HEK293T (cell line): ENCODE measurements around the gene NWD2.
A peak's percentile ranks its signal among the peaks of the same experiment; 100 is the strongest.
"Not testable (repeated sequence)": the region's sequence is repeated elsewhere in the genome, so short reads cannot be mapped to it uniquely, and the experiment has no call there.

Experiments used
- CTCF ChIA-PET: fragments of 350-600 bp; formaldehyde crosslinking; extraction: SDS; loops from one replicate; lab custom pipeline; 2021; ENCODE audit warnings: antibody characterized with exemption, inconsistent platforms; lab: Yijun Ruan, JAX
- POLR2A ChIA-PET: fragments of 350-600 bp; formaldehyde crosslinking; extraction: SDS; loops from one replicate; lab custom pipeline; 2020; ENCODE audit warnings: antibody characterized with exemption, inconsistent platforms; lab: Yijun Ruan, JAX
- DNase-seq: peaks from one replicate; pipeline ENCODE4 v3.0.0; 2012; ENCODE audit warnings: mixed read lengths; ENCODE audit errors: extremely low spot score
- ARNT ChIP-seq: fragments of 450-650 bp; IDR thresholded peaks from 2 replicates; pipeline ENCODE4 v1.6.1; 2017; ENCODE audit warnings: mild to moderate bottlenecking
- BHLHE40 ChIP-seq: fragments of 450-650 bp; IDR thresholded peaks from 2 replicates; pipeline ENCODE4 v1.6.1; 2016; ENCODE audit warnings: mild to moderate bottlenecking, moderate library complexity, borderline replicate concordance
- CTBP1 ChIP-seq: fragments of 450-650 bp; IDR thresholded peaks from 2 replicates; pipeline ENCODE4 v1.6.1; 2016; ENCODE audit warnings: borderline replicate concordance
- ELF4 ChIP-seq: fragments of 450-650 bp; IDR thresholded peaks from 2 replicates; pipeline ENCODE4 v1.6.1; 2017; ENCODE audit warnings: antibody characterized with exemption
- FOXA1 ChIP-seq: fragments of 450-650 bp; IDR thresholded peaks from 2 replicates; pipeline ENCODE4 v1.6.1; 2016; ENCODE audit warnings: mild to moderate bottlenecking
- FOXK2 ChIP-seq: fragments of 450-650 bp; IDR thresholded peaks from 2 replicates; pipeline ENCODE4 v1.6.1; 2016; ENCODE audit warnings: mild to moderate bottlenecking
- FOXM1 ChIP-seq: fragments of 450-650 bp; IDR thresholded peaks from 2 replicates; pipeline ENCODE4 v1.6.1; 2017; ENCODE audit warnings: mild to moderate bottlenecking, borderline replicate concordance
- HDGF ChIP-seq: fragments of 450-650 bp; IDR thresholded peaks from 2 replicates; pipeline ENCODE4 v1.6.1; 2017; ENCODE audit warnings: antibody characterized with exemption, borderline replicate concordance
- L3MBTL2 ChIP-seq: fragments of 450-650 bp; conservative IDR thresholded peaks from 2 replicates; pipeline ENCODE4 v1.6.1; 2016; ENCODE audit warnings: mild to moderate bottlenecking
- LEF1 ChIP-seq: fragments of 450-650 bp; IDR thresholded peaks from 2 replicates; pipeline ENCODE4 v1.6.1; 2017; ENCODE audit warnings: mild to moderate bottlenecking, borderline replicate concordance
- NFRKB ChIP-seq: fragments of 450-650 bp; IDR thresholded peaks from 2 replicates; pipeline ENCODE4 v1.6.1; 2016; ENCODE audit warnings: mild to moderate bottlenecking, moderate library complexity
- PKNOX1 ChIP-seq: fragments of 450-650 bp; IDR thresholded peaks from 2 replicates; pipeline ENCODE4 v1.6.1; 2016
- SP1 ChIP-seq: fragments of 450-650 bp; IDR thresholded peaks from 2 replicates; pipeline ENCODE4 v1.6.1; 2017
- SUZ12 ChIP-seq: fragments of 450-650 bp; IDR thresholded peaks from 2 replicates; pipeline ENCODE4 v1.6.1; 2016; ENCODE audit warnings: mild to moderate bottlenecking
- TARDBP ChIP-seq: fragments of 450-650 bp; IDR thresholded peaks from 2 replicates; pipeline ENCODE4 v1.6.1; 2016
- ZNF384 ChIP-seq: fragments of 450-650 bp; IDR thresholded peaks from 2 replicates; pipeline ENCODE4 v1.6.1; 2016

NWD2 gene

GRCh38 chr4:37244583-37245390 lies at the start of gene NWD2:
Gene NWD2, plus strand, starts transcription at chr4:37244743. Its CDS starts 325 bp downstream, at chr4:37245068.
- TF ChIP-seq SP1 (no peak), PKNOX1 (no peak), LEF1 (no peak), ZNF384 (no peak), ARNT (no peak), ELF4 (no peak), HDGF (no peak), FOXM1 (no peak), SUZ12 (no peak), CTBP1 (no peak), BHLHE40 (no peak), FOXK2 (no peak), NFRKB (no peak), FOXA1 (no peak), L3MBTL2 (no peak), TARDBP (no peak)
- CTCF ChIA-PET: interaction anchor here (1.0 kb wide), 1 partner anchor 13 kb away, joined by 3 read pairs; no protein-coding TSS in a partner anchor
- POLR2A ChIA-PET: no interaction called here
- peak; percentile 14 for DNase-seq

- DNase-seq: no peak
- ChIA-PET CTCF (no interaction called here), POLR2A (no interaction called here)
- TF ChIP-seq HDGF: no peak
- TF ChIP-seq FOXK2: no peak
- TF ChIP-seq ARNT: no peak
- TF ChIP-seq ELF4: no peak
- no peak for TF ChIP-seq LEF1
- TF ChIP-seq CTBP1: no peak
- TF ChIP-seq ZNF384: no peak
- no peak for TF ChIP-seq L3MBTL2
- no peak for TF ChIP-seq TARDBP
- TF ChIP-seq BHLHE40: no peak
- no peak for TF ChIP-seq FOXA1
- no peak for TF ChIP-seq SP1
These were observed 46.6 kb upstream of the NWD2 start for GRCh38 chr4:37197899-37198298.

- CTCF ChIA-PET, DNase-seq, POLR2A ChIA-PET: not testable (repeated sequence)
These were observed 39.8 kb upstream of the NWD2 start for GRCh38 chr4:37204740-37205139.

- TF ChIP-seq ARNT: no peak
- TF ChIP-seq ELF4: no peak
- no peak for TF ChIP-seq ZNF384
- no peak for TF ChIP-seq BHLHE40
- TF ChIP-seq FOXK2: no peak
- TF ChIP-seq PKNOX1: no peak
- TF ChIP-seq SUZ12: no peak
- TF ChIP-seq LEF1: no peak
- no peak for TF ChIP-seq FOXM1
- CTCF ChIA-PET: no interaction called here
- POLR2A ChIA-PET: no interaction called here
- DNase-seq: no peak
These were observed 28.3 kb upstream of the NWD2 start for GRCh38 chr4:37216209-37216608.

- CTCF ChIA-PET: no interaction called here
- POLR2A ChIA-PET: no interaction called here
- TF ChIP-seq ZNF384: no peak
- no peak for TF ChIP-seq L3MBTL2
- TF ChIP-seq PKNOX1: peak; percentile 50
- no peak for TF ChIP-seq SP1
- DNase-seq: no peak
These were observed 25.3 kb upstream of the NWD2 start for GRCh38 chr4:37219242-37219641.

- ChIA-PET CTCF (no interaction called here), POLR2A (no interaction called here)
- no peak for DNase-seq
- TF ChIP-seq PKNOX1: no peak
- no peak for TF ChIP-seq FOXA1
- no peak for TF ChIP-seq ZNF384
- TF ChIP-seq SUZ12: no peak
- TF ChIP-seq LEF1: no peak
- no peak for TF ChIP-seq CTBP1
These were observed 24.6 kb upstream of the NWD2 start for GRCh38 chr4:37219990-37220389.
